Calu3 (cell line): Measurements from ENCODE around the gene CCL13. TPM values are rescaled to one million over a fixed set of nuclear protein-coding genes. Genes with fewer than 3 reads are reported as not detected.

Source experiments
- Bru-seq: library from RNA; stranded (reverse); fragments of 400-500 nt; gene quantifications from one replicate; lab custom pipeline; 2021; lab: Mats Ljungman, UMichigan
- BruChase-seq, 2 experiments: library from RNA; stranded (reverse); fragments of 400-500 nt; gene quantifications; one replicate each; lab custom pipeline; 2021; lab: Mats Ljungman, UMichigan
- BruUV-seq: library from RNA; stranded (reverse); fragments of 400-500 nt; replicated peaks from 2 replicates; lab custom pipeline; 2021; lab: Mats Ljungman, UMichigan
- CTCF ChIA-PET: fragments of 300-600 bp; sonication (Branson Sonifier 250); formaldehyde crosslinking; loops from one replicate; lab custom pipeline; 2022; ENCODE audit warnings: antibody characterized with exemption; lab: Charles Lee
- DNase-seq: peaks from one replicate; pipeline ENCODE4 v3.0.0; 2022
- H3K27ac Mint-ChIP-seq: one replicate; pipeline ENCODE4 v1.8.0; 2022; ENCODE audit warnings: mixed read lengths; ENCODE audit not compliant: unreplicated experiment
- H3K27me3 Mint-ChIP-seq: one replicate; pipeline ENCODE4 v1.8.0; 2022; ENCODE audit warnings: mixed read lengths; ENCODE audit not compliant: unreplicated experiment
- H3K36me3 Mint-ChIP-seq: one replicate; pipeline ENCODE4 v1.8.0; 2022; ENCODE audit warnings: mild to moderate bottlenecking, moderate library complexity, mixed read lengths; ENCODE audit not compliant: insufficient read depth, unreplicated experiment
- H3K4me1 Mint-ChIP-seq: one replicate; pipeline ENCODE4 v1.8.0; 2022; ENCODE audit warnings: mild to moderate bottlenecking, low read depth, mixed read lengths; ENCODE audit not compliant: unreplicated experiment
- H3K4me3 Mint-ChIP-seq: one replicate; pipeline ENCODE4 v1.8.0; 2022; ENCODE audit warnings: mild to moderate bottlenecking, low read depth, moderate library complexity, mixed read lengths; ENCODE audit not compliant: unreplicated experiment
- H3K9me3 Mint-ChIP-seq: one replicate; pipeline ENCODE4 v1.8.0; 2022; ENCODE audit warnings: low read depth, mixed read lengths; ENCODE audit not compliant: unreplicated experiment
- intact Hi-C: fragments of 100-400 bp; cut with micrococcal nuclease; formaldehyde crosslinking; loops from one replicate; pipeline ENCODE4 v1.10.0; 2022; ENCODE audit not compliant: unreplicated experiment
- long read RNA-seq: library from polyadenylated mRNA; stranded (forward); transcript quantifications from one replicate; pipeline ENCODE4 v2.0.0, GENCODE V29; 2022
- total RNA-seq: library from RNA; stranded (reverse); gene quantifications from 2 replicates; pipeline ENCODE4 v1.2.3, GENCODE V29; 2022
- TF ChIP-seq, protein P1 (sequence below): fragments of 200-600 bp; IDR thresholded peaks from one replicate; pipeline ENCODE4 v1.8.0; 2022; ENCODE audit warnings: antibody characterized with exemption; ENCODE audit not compliant: unreplicated experiment

CCL13 gene
- total RNA-seq (not detected in 2 replicates), Bru-seq, nascent RNA (not detected), BruChase-seq, experiment 1, labeled RNA remaining after a 6-hour chase (not detected), BruChase-seq, experiment 2, labeled RNA remaining after a 2-hour chase (not detected)
- long read RNA-seq, result 0 reads

DNA sequence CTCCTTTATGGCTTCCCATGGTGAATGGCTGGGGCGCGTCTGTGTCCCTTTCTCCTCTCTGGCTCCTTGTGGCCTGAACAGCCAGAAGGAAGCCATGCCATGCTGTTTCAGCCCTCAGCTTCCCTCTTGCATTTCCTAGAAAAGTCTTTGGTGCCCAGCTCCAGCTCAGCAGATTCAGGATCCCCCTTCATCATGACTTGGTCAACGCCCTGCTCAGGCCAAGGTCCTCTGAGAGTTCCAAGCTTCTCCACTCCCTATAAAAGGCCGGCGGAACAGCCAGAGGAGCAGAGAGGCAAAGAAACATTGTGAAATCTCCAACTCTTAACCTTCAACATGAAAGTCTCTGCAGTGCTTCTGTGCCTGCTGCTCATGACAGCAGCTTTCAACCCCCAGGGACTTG, at the start of gene CCL13:
Gene CCL13 (plus strand): TSS at position 287 of the 400 bp plus-strand sequence. CDS start 47 bp downstream, at position 334.
- DNase-seq, result no peak
- Mint-ChIP-seq H3K9me3 (no peaks in the 10 kb centered on the region), H3K36me3 (no peaks in the 10 kb centered on the region), H3K4me1 (no peaks in the 10 kb centered on the region), H3K4me3 (no peak within 1 kb of the TSS), H3K27me3 (peaks cover 73% of the 10 kb centered on the region), H3K27ac (no peak within 1 kb of the TSS)
- intact Hi-C loops, result no loop called here
- CTCF ChIA-PET, result interaction anchor here (1.3 kb wide), 1 partner anchor 33 kb away, joined by 3 read pairs; no protein-coding TSS in a partner anchor
- BruUV-seq, result no TSS peak
- TF ChIP-seq, protein P1, sequence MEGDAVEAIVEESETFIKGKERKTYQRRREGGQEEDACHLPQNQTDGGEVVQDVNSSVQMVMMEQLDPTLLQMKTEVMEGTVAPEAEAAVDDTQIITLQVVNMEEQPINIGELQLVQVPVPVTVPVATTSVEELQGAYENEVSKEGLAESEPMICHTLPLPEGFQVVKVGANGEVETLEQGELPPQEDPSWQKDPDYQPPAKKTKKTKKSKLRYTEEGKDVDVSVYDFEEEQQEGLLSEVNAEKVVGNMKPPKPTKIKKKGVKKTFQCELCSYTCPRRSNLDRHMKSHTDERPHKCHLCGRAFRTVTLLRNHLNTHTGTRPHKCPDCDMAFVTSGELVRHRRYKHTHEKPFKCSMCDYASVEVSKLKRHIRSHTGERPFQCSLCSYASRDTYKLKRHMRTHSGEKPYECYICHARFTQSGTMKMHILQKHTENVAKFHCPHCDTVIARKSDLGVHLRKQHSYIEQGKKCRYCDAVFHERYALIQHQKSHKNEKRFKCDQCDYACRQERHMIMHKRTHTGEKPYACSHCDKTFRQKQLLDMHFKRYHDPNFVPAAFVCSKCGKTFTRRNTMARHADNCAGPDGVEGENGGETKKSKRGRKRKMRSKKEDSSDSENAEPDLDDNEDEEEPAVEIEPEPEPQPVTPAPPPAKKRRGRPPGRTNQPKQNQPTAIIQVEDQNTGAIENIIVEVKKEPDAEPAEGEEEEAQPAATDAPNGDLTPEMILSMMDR, result no peak

DNA sequence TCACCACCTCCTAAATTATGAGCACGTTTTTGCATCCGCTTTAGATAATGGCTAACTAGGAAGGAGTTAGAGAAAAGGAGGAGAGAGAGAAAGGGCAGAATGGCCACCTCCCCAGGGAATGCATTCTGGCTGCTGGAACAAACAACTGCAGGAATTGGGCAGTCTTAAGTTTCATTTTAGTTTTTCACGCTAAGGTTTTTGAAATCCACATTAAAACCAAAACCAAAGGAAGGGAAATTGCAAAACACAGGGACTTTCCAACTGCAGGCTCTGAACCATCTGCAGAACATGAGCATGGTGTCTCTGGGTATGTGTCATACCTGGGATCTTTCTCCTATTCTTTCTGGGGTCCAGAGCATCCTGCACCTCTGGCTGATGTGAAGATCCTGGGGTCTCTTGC, 49.2 kb upstream of the CCL13 start:
- no peak overlapping the region for H3K27ac Mint-ChIP-seq
- peaks cover 75% of the 10 kb centered on the region for H3K27me3 Mint-ChIP-seq
- TF ChIP-seq, protein P1, result no peak
- no peak for DNase-seq
- no peaks in the 10 kb centered on the region for H3K4me1 Mint-ChIP-seq
- H3K9me3 Mint-ChIP-seq, result no peaks in the 10 kb centered on the region
- H3K36me3 Mint-ChIP-seq, result no peaks in the 10 kb centered on the region
- no peak overlapping the region for H3K4me3 Mint-ChIP-seq
- no TSS peak for BruUV-seq
- CTCF ChIA-PET, result interaction anchor here (0.6 to 1.4 kb wide), 4 partner anchors 54 to 108 kb away, joined by 3 to 12 read pairs (median 6); no protein-coding TSS in a partner anchor
- intact Hi-C loops, result loop anchor here (2.0 kb wide), 1 partner anchor 106 kb away; no protein-coding TSS in a partner anchor

DNA sequence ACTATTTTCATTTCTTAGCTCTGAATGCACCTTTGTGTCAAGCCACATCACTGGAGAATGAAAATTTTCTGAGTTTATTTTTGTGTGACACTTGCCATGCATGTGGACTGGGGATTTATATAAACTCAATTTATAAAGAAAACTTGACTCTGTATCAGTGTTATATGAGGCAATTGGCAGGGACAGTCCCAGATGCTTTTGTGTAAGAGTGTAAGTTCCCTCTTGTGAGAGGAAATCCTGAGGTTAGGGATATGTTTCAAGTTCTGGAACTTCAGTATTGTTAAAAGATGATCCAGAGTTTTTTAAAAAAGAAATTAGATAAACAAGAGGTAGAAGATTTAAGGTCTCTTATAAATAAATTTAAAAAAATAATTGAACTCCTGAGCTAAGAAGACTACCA, 47.9 kb upstream of the CCL13 start:
- no peak for DNase-seq
- TF ChIP-seq, protein P1, result no peak
- Mint-ChIP-seq H3K27me3 (peaks cover 75% of the 10 kb centered on the region), H3K27ac (no peak overlapping the region), H3K4me1 (no peaks in the 10 kb centered on the region), H3K9me3 (no peaks in the 10 kb centered on the region), H3K4me3 (no peak overlapping the region), H3K36me3 (no peaks in the 10 kb centered on the region)
- no TSS peak for BruUV-seq
- CTCF ChIA-PET, result interaction anchor here (0.6 kb wide), 1 partner anchor 92 kb away, joined by 3 read pairs; no protein-coding TSS in a partner anchor
- intact Hi-C loops, result no loop called here

DNA sequence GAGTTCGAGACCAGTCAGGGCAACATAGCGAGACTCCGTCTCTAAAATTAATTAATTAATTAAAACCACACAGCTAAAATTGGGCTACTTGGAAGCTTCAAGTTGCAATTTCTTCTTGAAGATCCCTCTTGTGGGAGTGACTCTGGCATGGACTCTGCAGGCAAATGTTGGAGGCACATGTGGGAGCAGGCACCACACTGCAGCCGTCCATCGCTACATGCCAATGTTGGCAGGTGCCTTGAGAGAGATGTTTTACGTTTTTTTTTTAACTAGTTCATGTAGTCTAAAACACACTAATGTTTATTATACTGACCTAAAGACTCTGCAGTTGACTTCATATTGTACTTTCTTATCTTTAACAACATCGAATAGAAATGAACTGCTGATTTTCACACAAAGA, 45.0 kb upstream of the CCL13 start:
- no peak overlapping the region for H3K4me3 Mint-ChIP-seq
- DNase-seq, result no peak
- H3K36me3 Mint-ChIP-seq, result no peaks in the 10 kb centered on the region
- no peaks in the 10 kb centered on the region for H3K9me3 Mint-ChIP-seq
- intact Hi-C loops, result no loop called here
- no peak overlapping the region for H3K27ac Mint-ChIP-seq
- no TSS peak for BruUV-seq
- CTCF ChIA-PET, result no interaction called here
- no peaks in the 10 kb centered on the region for H3K4me1 Mint-ChIP-seq
- H3K27me3 Mint-ChIP-seq, result peaks cover 76% of the 10 kb centered on the region
- TF ChIP-seq, protein P1, result no peak
